Measurements from ENCODE around the gene FOS.
"Not testable (repeated sequence)": the region's sequence is repeated elsewhere in the genome, so short reads cannot be mapped to it uniquely, and the experiment has no call there.

Gene FOS

GRCh38 chr14:75293920-75294648 lies 15.5 kb downstream of the FOS start:
- peak; percentile 88 to 89 for DNase-seq (ENCODE audit: low read depth in 1 of 2, low spot score in 1 of 2)

GRCh38 chr14:75294649-75295033 lies 16.0 kb downstream of the FOS start:
- DNase-seq (ENCODE audit: low read depth in 1 of 2, low spot score in 1 of 2): no peak

GRCh38 chr14:75295061-75295461 lies 16.4 kb downstream of the FOS start:
- DNase-seq (ENCODE audit: low read depth in 1 of 2, low spot score in 1 of 2): no peak

DNA sequence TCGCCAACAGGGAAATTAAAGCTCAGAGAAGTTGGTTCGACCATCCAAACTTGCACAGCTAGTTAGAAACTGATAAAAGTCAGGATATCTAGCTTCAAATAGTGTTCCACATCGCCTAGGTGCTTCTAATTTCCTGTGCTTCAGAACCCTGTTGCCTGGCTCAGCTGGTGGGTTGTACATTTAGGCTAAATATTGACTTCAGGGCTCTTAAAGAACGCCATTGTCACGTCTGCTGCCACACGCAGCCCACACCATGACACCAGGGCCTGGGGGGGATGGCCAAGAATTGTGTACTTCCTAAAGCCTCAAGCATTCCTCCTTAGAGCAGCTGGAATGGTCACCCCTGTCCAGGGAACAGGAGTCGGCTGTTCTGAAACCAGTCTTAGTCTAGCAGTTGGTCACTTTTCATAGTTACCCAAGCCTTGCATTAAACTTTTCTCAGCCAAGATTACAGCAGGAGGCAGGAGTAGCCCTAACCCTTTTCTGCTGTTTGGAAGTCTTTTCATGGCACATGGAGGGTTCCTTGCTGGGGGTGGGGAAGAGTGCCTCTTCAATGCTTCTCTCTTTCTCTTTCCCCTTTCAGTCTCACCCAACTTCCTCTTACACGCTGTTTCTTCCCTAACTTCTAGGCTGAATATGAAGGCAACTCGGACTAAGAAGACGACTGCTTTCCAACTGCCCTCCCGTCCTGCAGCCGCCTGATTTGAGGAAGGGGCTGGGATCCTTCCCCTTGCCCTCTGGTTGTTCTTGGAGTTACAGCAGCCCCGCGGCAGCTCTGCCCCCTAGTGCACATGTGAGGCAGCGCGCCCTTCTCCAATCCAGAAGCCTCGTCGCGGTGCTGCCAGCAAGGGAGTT lies 17.1 kb downstream of the FOS start:
- DNase-seq (ENCODE audit: low read depth in 1 of 2, low spot score in 1 of 2): peak; percentile 61 to 67

DNA sequence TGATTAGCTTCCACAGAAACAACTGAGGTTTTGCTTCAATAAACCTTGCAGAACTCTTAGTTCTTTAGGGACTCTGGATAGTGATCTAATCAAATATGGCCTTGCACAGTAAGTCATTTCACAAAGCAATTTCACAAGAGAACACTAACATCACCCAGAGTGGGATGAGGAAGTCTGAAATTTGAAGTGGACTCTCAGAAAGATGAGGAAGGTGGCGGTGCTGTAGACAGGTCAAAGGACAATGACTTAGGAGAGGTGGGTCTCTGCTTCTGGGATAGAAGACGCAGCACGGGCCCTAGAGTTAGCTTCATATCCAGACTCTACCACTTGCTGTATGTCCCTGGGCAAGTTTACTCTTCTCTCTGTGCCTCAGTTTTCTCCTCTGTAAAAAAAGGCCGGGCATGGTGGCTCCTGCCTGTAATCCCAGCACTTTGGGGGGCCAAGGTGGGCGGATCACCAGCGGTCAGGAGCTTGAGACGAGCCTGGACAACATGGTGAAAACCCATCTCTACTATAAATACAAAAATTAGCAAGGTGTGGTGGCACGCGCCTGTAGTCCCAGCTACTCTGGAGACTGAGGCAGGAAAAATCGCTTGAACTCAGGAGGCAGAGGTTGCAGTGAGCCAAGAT lies 18.9 kb downstream of the FOS start:
- DNase-seq (ENCODE audit: low read depth in 1 of 2, low spot score in 1 of 2): no peak

- DNase-seq (ENCODE audit: low read depth in 1 of 2, low spot score in 1 of 2): no peak
Observed at GRCh38 chr14:75298187-75298965, 19.7 kb downstream of the FOS start.

GRCh38 chr14:75299059-75299458 lies 20.4 kb downstream of the FOS start:
- no peak for DNase-seq (ENCODE audit: low read depth in 1 of 2, low spot score in 1 of 2)

DNA sequence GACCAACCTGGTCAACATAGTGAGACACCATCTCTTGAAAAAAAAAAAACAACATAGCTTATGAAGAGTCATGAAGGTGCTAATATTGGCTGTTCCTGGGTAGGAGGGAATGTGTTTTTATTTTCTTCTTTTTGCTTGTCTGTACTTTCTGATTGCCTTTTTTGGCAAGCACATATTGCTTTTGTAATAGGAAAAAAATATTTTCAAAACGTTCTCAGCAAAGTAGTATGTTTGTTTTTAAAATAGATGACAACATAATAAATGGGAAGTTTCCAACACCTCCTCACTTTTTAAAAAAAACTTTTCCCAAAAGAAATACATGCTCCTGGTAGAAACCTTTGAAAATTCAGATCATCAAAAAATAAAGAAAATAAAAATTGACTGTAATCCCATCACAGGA lies 20.9 kb downstream of the FOS start:
- DNase-seq (ENCODE audit: low read depth in 1 of 2, low spot score in 1 of 2): no peak

DNA sequence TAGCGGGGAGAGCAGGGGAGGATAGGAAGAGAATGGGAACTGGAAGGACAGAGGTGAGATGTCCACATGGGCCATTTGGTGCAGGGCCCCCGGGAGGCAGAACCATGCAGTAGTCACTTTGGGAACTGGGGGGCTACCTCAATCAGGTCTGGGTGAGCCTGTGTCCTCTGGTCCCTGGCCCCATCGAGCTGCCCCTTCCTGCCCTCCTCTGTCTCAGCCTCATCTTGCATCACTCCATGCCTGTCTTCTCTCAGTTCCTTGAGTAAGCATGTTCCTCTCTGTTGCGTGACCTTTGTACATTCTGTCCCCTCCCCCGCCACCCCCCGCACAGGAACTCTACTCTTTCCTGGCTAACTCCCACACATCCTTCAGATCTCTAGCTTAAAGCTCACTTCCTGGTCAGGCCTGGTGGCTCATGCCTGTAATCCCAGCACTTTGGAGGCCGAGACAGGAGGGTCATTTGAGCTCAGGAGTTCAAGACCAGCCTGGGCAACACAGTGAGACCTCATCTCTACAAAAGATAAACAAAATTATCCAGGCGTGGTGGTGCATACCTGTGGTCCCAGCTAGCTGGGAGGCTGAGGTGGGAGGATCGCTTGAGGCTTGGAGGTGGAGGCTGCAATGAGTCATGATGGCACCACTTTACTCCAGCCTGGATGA lies 23.2 kb downstream of the FOS start:
- no peak for DNase-seq (ENCODE audit: low read depth in 1 of 2, low spot score in 1 of 2)

GRCh38 chr14:75303381-75303789 lies 24.8 kb downstream of the FOS start:
- DNase-seq (ENCODE audit: low read depth in 1 of 2, low spot score in 1 of 2): peak in 1 of 2 donors; percentile 46

- not testable (repeated sequence) for DNase-seq (ENCODE audit: low read depth in 1 of 2, low spot score in 1 of 2)
Observed at GRCh38 chr14:75306410-75306809, 27.8 kb downstream of the FOS start.

DNA sequence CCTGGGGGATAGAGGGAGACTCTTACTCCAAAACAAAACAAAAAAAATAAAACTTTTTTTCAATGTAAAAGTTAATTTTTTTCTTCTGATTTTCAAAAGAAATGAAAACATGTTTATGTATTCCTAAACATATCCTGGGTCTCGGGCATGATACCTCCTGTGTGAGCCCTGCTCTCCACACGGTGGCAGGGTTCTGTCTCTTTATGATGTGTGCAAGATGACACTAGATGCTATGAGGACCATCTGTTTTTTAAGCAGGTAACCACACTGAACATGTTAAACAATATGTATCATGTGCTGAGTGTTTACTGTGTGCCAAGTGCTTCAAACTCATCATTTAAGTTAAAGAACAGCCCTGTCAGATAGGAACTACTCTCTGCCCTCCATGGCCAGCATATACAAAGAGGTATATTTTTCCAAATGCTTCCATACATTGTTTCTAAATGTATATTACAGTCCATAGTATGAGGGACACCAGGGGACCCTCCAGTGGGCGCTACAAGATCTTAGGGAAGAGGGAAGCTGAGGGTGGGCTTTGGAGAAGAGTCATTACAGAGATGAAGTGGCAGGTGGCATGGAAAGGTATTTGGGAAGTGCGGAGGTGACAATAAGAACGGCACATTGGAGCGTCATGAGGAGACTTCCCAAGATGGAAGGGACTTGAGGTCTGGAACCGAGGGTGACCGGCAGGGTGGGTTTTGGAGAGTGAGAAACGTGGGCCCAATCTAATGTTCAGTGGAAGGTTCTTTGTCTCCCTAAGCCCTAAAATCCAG lies 28.5 kb downstream of the FOS start:
- DNase-seq (ENCODE audit: low read depth in 1 of 2, low spot score in 1 of 2): no peak

GRCh38 chr14:75307700-75308379 lies 29.2 kb downstream of the FOS start:
- peak; percentile 40 to 60 for DNase-seq (ENCODE audit: low read depth in 1 of 2, low spot score in 1 of 2)

GRCh38 chr14:75308991-75309390 lies 30.4 kb downstream of the FOS start:
- DNase-seq (ENCODE audit: low read depth in 1 of 2, low spot score in 1 of 2): not testable (repeated sequence)

GRCh38 chr14:75309561-75309960 lies 30.9 kb downstream of the FOS start:
- DNase-seq (ENCODE audit: low read depth in 1 of 2, low spot score in 1 of 2): not testable (repeated sequence)

DNA sequence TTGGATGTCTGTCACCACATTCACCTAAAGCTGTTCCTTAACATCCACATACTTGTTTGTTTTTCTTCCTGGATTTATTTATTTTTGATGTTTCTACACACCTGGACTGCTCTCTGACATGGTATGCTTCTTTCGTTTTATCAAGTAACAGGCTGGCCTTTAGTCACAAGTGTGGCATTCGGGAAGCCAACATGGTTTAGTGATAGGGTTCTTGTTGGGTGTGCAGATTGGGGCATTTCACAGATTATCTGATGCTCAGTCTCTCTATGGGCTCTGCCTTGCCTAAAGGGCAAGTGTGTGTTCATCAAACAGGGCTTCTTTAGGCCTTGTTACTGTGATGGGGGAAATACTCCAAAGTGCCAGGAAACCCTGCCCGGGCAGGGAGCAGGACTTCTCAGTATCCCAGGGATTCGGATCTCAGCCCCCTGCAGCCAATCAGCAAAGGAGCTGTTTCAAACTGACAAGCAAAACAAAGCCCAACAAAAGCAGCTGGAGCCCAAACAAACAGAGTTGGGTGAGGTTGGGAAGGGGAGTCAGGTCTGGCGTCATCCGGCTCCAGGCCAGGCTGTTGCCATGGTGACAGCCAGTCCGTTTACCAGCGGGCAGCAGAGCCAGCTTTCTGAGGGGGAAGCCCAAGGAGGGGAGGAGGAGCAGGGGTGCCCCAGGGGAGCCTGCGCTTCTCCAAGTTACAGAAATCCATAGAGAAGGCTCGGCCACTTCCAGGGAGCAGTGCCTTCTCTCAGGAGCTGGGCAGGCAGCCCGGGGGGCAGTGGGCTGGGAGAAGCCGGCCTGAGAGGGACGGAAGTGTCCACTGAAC lies 31.9 kb downstream of the FOS start:
- no peak for DNase-seq (ENCODE audit: low read depth in 1 of 2, low spot score in 1 of 2)

- DNase-seq (ENCODE audit: low read depth in 1 of 2, low spot score in 1 of 2): no peak
Observed at GRCh38 chr14:75311356-75311755, 32.7 kb downstream of the FOS start.

GRCh38 chr14:75312341-75312740 lies 33.7 kb downstream of the FOS start:
- no peak for DNase-seq (ENCODE audit: low read depth in 1 of 2, low spot score in 1 of 2)
